Activated gamma-delta T cell treated with Interleukin-2 at 50 U/mL for 16 hours (primary cell): ENCODE data around the gene DYNLT4.
"Not testable (repeated sequence)": the region's sequence is repeated elsewhere in the genome, so short reads cannot be mapped to it uniquely, and the experiment has no call there.

Experiments used
- DNase-seq: peaks from one replicate; pipeline ENCODE4 v3.0.0-alpha.2; 2020

DYNLT4 gene

GRCh38 chr1:44808063-44808937 is 1.1 kb upstream of the DYNLT4 start, which contains the start of gene BTBD19:
TSS of gene BTBD19 (plus strand) at chr1:44808523. CDS start at chr1:44808821, 298 bp downstream.
- peak; percentile 45 for DNase-seq

- DNase-seq: peak; percentile 87
These were observed 362 bp upstream of the DYNLT4 start for GRCh38 chr1:44807364-44808062.

DNA sequence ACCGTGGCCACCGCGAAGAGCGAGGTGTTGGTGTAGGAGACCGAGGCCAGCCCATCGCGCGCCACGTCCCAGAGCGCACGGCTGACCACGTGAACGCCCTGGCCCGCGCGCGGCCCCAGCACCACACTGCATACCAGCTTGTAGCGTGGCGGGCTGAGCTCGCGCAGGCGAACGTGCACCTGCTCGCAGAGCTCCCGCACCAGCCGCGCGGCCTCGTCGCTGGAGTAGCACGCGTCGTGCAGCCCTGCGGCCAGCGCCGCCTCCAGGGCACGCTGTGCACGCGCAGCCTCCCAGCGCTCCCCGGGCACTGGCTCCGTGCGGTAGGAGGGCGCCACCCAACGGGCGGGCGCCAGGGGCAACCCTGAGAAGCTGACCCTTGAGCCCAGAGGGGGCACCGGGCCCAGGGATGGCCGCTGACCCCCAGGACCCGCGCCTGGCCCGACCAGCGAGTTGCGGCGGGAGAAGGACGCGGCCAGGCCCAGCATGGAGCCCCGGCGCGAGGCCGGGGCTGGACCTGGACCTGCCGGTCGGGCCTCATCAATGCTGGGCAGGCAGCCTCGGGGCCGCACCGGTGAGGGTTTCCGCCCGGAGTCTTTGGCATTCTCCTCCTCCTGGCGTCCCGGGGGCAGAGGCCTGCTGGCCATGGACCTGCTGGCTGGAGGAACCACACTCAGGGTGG is 987 bp downstream of the DYNLT4 start:
- DNase-seq: no peak

DNA sequence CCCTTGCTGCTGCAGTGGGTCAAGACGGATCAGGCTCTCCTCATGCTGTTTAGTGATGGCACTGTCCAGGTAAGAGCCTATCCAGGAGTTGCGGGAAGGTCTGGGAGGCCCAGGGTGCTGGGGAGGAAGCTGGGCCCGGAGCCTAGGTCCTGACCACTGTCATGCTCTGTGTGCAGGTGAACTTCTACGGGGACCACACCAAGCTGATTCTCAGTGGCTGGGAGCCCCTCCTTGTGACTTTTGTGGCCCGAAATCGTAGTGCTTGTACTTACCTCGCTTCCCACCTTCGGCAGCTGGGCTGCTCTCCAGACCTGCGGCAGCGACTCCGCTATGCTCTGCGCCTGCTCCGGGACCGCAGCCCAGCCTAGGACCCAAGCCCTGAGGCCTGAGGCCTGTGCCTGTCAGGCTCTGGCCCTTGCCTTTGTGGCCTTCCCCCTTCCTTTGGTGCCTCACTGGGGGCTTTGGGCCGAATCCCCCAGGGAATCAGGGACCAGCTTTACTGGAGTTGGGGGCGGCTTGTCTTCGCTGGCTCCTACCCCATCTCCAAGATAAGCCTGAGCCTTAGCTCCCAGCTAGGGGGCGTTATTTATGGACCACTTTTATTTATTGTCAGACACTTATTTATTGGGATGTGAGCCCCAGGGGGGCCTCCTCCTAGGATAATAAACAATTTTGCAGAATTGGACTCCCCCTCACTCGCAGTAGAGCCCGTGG is 1.7 kb downstream of the DYNLT4 start:
- DNase-seq: no peak

DNA sequence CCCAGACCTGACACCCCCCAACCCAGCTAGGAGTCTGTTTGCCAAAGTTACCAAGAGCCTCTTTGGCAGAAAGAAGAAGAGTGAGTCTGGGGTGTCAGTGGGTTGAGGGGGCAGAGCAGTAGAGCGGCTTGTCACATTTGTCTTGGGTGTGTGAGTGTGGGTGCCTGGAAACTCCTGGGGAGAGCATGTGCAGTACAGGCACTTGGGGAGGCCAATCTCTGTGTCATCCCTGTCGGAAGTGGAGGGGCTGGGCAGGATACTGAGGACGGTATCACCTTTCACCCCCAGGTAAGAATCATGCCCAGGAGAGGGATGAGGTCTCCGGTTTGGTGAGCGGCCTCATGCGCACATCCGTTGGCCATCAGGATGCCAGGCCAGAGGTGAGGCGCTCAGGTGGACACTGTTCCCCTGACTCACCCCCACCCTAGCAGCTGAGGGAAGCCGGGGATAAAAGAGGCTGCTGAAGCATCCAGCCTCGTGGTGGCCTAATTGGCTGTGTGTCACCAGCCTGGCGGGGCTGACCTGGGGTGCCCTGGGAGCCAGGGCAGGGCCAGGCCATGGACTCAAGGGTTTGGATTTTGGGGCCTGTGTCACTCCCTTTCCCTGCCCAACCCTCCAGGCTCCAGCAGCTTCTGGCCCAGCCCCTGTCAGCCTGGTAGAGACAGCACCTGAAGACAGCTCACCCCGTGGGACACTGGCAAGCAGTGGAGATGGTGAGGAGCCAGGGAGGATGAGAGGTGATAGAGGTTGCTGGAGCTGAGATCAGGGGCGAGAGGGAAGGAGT is 3.6 kb downstream of the DYNLT4 start:
- no peak for DNase-seq

DNA sequence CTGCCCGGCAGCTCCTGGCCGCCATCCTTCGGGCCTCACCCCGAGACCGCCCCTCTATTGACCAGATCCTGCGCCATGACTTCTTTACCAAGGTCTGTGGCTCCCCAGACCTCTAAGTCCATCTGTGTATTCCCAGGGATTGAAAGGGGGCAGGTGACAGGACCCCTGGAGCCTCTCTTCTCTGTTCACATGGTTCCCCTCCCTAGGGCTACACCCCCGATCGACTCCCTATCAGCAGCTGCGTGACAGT is 4.2 kb downstream of the DYNLT4 start:
- DNase-seq: no peak

DNA sequence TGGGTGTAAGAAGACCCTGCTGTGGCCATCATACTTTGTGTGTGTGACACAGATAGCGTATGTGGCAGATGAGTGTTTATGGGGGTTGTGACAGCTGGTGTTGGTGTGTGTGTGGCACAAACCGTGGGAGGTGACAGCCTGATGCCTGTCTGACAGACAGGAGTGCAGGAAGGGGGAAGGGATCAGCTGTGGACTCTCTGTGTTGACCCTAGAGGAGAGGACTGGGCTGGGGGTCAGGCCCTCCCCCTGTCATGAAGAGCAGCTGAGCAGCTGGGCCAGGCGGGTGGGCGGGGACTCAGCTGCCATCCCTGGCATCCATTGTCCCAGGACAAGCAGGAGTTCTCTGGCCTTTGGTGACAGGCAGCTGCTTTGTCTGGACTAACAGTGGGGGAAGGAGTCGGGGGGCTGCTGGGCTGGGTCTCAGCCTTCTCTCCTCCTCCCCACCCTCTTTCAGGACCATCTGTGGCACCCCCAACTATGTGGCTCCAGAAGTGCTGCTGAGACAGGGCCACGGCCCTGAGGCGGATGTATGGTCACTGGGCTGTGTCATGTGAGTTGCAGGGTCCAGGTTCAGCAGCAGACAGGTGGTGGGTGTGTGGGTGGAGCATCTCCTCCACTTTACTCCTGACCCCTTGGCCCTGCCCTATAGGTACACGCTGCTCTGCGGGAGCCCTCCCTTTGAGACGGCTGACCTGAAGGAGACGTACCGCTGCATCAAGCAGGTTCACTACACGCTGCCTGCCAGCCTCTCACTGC is 4.7 kb downstream of the DYNLT4 start:
- DNase-seq: no peak

- DNase-seq: no peak
These were observed 5.5 kb downstream of the DYNLT4 start for GRCh38 chr1:44801491-44802305.

DNA sequence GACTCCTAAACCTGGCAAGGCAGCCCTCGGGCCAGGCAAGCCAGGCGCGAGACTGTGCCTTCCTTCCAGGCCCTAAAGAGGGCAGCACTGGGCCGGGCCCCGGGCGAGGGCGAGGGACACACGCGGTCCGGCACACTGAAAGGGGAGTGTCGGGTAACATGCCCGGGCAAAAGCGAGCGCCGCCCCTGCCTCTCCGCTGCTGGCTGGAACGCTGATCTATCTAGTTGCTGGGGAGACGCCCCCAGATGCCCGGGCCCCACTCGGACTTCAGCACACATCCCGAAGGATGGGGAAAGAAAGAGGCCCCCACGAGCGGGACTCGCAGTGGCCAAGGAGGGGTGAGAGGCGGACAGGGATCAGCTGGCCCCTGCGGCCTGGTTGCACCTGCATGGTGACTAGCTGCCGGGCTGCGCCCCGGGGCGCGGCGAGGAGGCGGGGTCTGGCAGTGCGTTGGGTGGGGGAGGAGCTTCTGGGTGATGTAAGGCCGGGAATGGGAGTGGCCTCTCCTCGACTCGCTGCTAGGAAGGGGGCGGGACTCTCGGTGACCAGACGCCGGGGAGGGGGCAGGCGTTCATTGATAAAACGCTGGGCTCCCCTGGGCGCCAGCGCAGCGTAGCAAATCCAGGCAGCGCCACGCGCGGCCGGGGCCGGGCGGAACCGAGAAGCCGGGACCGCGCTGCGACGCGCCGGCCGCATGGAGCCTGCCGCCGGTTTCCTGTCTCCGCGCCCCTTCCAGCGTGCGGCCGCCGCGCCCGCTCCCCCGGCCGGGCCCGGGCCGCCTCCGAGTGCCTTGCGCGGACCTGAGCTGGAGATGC is 7.2 kb downstream of the DYNLT4 start, which contains the start of gene PLK3:
Gene PLK3, plus strand, starts transcription at position 608 of the 815 bp plus-strand sequence. Its CDS starts 87 bp downstream, at position 695.
- peak; percentile 98 for DNase-seq

- no peak for DNase-seq
These were observed 8.4 kb downstream of the DYNLT4 start for GRCh38 chr1:44798481-44799365.

DNA sequence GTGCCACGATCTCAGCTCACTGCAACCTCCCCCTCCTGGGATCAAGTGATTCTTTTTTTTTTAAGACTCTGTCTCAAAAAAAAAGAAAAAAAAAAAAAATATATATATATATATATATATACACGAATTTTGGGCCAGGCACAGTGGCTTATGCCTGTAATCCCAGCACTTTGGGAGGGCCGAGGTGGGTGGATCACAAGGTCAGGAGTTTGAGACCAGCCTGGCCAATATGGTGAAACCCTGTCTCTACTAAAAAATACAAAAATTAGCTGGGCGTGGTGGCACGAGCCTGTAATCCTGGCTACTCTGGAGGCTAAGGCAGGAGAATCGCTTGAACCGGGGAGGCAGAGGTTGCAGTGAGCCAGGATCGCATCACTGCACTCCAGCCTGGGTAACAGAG is 9.3 kb downstream of the DYNLT4 start:
- not testable (repeated sequence) for DNase-seq

DNA sequence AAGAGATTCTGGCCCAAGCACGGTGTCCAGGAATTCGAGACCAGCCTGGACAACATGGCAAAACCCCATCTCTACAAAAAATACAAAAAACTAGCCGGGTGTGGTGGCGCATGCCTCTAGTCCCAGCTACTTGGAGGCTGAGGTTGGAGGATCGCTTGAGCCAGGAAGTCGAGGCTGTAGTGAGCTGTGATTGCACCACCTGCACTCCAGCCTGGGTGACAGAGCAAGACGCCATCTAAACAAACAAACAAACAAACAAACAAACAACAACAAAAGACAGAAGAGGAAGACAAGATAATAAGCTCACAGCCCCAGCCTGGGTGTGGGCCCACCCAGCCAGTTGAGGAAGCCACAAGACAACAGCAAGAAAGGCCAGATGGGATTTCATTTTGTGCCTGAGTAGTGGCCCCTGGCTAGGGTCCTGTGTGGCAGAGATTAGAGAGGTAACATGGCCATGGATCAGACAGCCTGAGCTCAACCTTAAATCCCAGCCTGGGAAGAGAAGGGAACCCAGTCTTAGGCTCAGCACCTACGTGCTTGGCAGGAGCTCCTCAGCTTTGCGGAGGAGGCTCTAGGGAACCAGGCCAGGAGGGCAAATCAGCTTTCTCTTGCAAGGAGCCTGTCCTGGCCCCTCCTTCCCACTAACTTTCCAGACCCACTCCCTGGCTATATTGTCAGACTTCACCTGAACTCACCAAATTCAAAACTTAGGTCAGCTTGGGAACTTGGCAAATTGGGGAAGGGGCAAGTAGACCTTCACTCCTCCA is 14.2 kb downstream of the DYNLT4 start:
- no peak for DNase-seq

- DNase-seq: no peak
These were observed 16.0 kb downstream of the DYNLT4 start for GRCh38 chr1:44790968-44791801.

- DNase-seq: no peak
These were observed 18.9 kb downstream of the DYNLT4 start, which contains the start of gene BEST4 for GRCh38 chr1:44788120-44788860. TSS of gene BEST4 (minus strand) at chr1:44788170. CDS start at chr1:44787705, 465 bp downstream.

- no peak for DNase-seq
These were observed 19.6 kb downstream of the DYNLT4 start for GRCh38 chr1:44787506-44787905.
